CD4-positive, CD25-positive, alpha-beta regulatory T cell (primary cell): ENCODE measurements around the gene MELK. TPM values are rescaled to one million over a fixed set of nuclear protein-coding genes. Genes with fewer than 3 reads are reported as not detected.

Source experiments
- ATAC-seq, 2 donors: fragments of 150-1000 bp; cut with Tn5 transposase; one replicate each; pipeline ENCODE4 v1.10.0; 2021; ENCODE audit warnings: low read depth in 2 of 2, moderate number of reproducible peaks in 2 of 2, moderate library complexity in 1 of 2
- DNase-seq, 3 donors: peaks; one replicate each; pipeline versions ENCODE4 v3.0.0 to v3.0.0-alpha.2; 2012 to 2022; ENCODE audit warnings: mixed read lengths in 1 of 3
- H3K27ac ChIP-seq: one replicate; pipeline ENCODE4 v1.7.0; 2013; ENCODE audit warnings: mild to moderate bottlenecking, low read length; ENCODE audit not compliant: insufficient read depth, poor library complexity, severe bottlenecking
- H3K27me3 ChIP-seq: one replicate; pipeline ENCODE4 v1.7.0; 2013; ENCODE audit warnings: low read length; ENCODE audit not compliant: control insufficient read depth, insufficient read depth
- H3K36me3 ChIP-seq: one replicate; pipeline ENCODE4 v1.7.0; 2013; ENCODE audit warnings: mild to moderate bottlenecking, low read length, moderate library complexity; ENCODE audit not compliant: control insufficient read depth, insufficient read depth
- H3K4me1 ChIP-seq: 2 replicates; pipeline ENCODE4 v1.7.0; 2013; ENCODE audit warnings: mild to moderate bottlenecking, low read length; ENCODE audit not compliant: insufficient read depth, control insufficient read depth, poor library complexity, severe bottlenecking
- H3K4me3 ChIP-seq: one replicate; pipeline ENCODE4 v1.7.0; 2013; ENCODE audit warnings: low read depth, mild to moderate bottlenecking, low read length, moderate library complexity
- H3K9me3 ChIP-seq, 2 experiments: 1 replicate in 1 of 2; 2 replicates in 1 of 2; pipeline ENCODE4 v1.7.0; 2013; ENCODE audit warnings: low read length in 2 of 2, mild to moderate bottlenecking in 1 of 2, moderate library complexity in 1 of 2; ENCODE audit not compliant: control insufficient read depth in 2 of 2
- H3K27ac Mint-ChIP-seq, 3 donors: one replicate each; pipeline ENCODE4 v1.8.0; 2020 to 2022; ENCODE audit warnings: mild to moderate bottlenecking in 3 of 3, mixed read lengths in 3 of 3, moderate library complexity in 2 of 3
- H3K27me3 Mint-ChIP-seq: one replicate; pipeline ENCODE4 v1.8.0; 2022; ENCODE audit warnings: mild to moderate bottlenecking, mixed read lengths
- H3K36me3 Mint-ChIP-seq: one replicate; pipeline ENCODE4 v1.8.0; 2020; ENCODE audit warnings: mixed read lengths
- H3K4me1 Mint-ChIP-seq, 4 donors: one replicate each; pipeline ENCODE4 v1.8.0; 2020 to 2022; ENCODE audit warnings: mixed read lengths in 4 of 4, mild to moderate bottlenecking in 1 of 4
- H3K4me3 Mint-ChIP-seq, 4 donors: one replicate each; pipeline ENCODE4 v1.8.0; 2020 to 2022; ENCODE audit warnings: mild to moderate bottlenecking in 4 of 4, mixed read lengths in 4 of 4, moderate library complexity in 3 of 4
- H3K9me3 Mint-ChIP-seq, 7 donors: one replicate each; pipeline ENCODE4 v1.8.0; 2020 to 2022; ENCODE audit warnings: mixed read lengths in 7 of 7, mild to moderate bottlenecking in 3 of 7, moderate library complexity in 2 of 7
- polyA plus RNA-seq, 4 donors: library from polyadenylated mRNA; unstranded; fragments of 300-500 nt; fragmentation: Illumina TruSeq; gene quantifications; one replicate each; pipeline ENCODE4 v1.2.3, GENCODE V29; 2021
- total RNA-seq: library from RNA; stranded (reverse); gene quantifications from one replicate; pipeline ENCODE4 v1.2.3, GENCODE V29; 2022

Gene MELK
- total and polyA plus RNA-seq, 5 donors from 2014 or later: 0.90 to 5.5 (median 2.2) TPM

DNA sequence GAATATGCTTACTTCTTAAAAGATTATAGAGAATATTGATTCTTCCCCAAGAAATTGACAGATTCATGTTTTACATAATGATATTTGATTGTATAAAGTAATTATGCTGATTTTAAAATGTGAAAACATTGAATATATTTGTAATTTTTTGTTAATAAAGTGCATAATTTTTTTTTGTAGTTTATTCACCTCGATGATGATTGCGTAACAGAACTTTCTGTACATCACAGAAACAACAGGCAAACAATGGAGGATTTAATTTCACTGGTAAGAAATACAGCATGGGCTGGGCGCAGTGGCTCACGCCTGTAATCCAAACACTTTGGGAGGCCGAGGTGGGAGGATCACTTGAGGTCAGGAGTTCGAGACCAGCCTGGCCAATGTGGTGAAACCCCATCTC lies 70.1 kb downstream of the MELK start:
- H3K4me1 ChIP-seq: peaks cover 9% of the 10 kb centered on the region
- no peak overlapping the region for H3K27ac ChIP-seq
- Mint-ChIP-seq H3K27me3 (no peaks in the 10 kb centered on the region), H3K36me3 (no peaks in the 10 kb centered on the region), H3K4me3 (no peak overlapping the region), H3K4me1 (peaks cover 0 to 6% (median 3%) of the 10 kb centered on the region in 4 donors), H3K27ac (no peak overlapping the region), H3K9me3 (no peaks in the 10 kb centered on the region)
- no peaks in the 10 kb centered on the region for H3K27me3 ChIP-seq
- no peak for DNase-seq
- ATAC-seq: no peak
- H3K36me3 ChIP-seq: no peaks in the 10 kb centered on the region
- H3K9me3 ChIP-seq: no peaks in the 10 kb centered on the region
- H3K4me3 ChIP-seq: no peak overlapping the region

GRCh38 chr9:36656842-36657241 lies 84.1 kb downstream of the MELK start:
- Histone ChIP-seq H3K4me3 (no peak overlapping the region), H3K36me3 (no peaks in the 10 kb centered on the region), H3K9me3 (no peaks in the 10 kb centered on the region), H3K27me3 (no peaks in the 10 kb centered on the region), H3K4me1 (no peaks in the 10 kb centered on the region), H3K27ac (no peak overlapping the region)
- Mint-ChIP-seq H3K9me3 (peaks cover 0 to 8% (median 1%) of the 10 kb centered on the region in 7 donors), H3K4me3 (no peak overlapping the region), H3K27me3 (no peaks in the 10 kb centered on the region), H3K27ac (no peak overlapping the region), H3K4me1 (peaks cover 0 to 5% (median 0%) of the 10 kb centered on the region in 4 donors), H3K36me3 (peaks cover 3% of the 10 kb centered on the region)
- no peak for DNase-seq
- ATAC-seq: no peak

- no peak for ATAC-seq
- no peaks in the 10 kb centered on the region for H3K9me3 ChIP-seq
- H3K27ac Mint-ChIP-seq: no peak overlapping the region
- no peaks in the 10 kb centered on the region for H3K27me3 Mint-ChIP-seq
- H3K4me3 Mint-ChIP-seq: no peak overlapping the region
- no peaks in the 10 kb centered on the region for H3K4me1 ChIP-seq
- H3K36me3 ChIP-seq: no peaks in the 10 kb centered on the region
- H3K27ac ChIP-seq: no peak overlapping the region
- no peak for DNase-seq
- no peak overlapping the region for H3K4me3 ChIP-seq
- no peaks in the 10 kb centered on the region for H3K27me3 ChIP-seq
- H3K36me3 Mint-ChIP-seq: peaks cover 3% of the 10 kb centered on the region
- peaks cover 0 to 8% (median 2%) of the 10 kb centered on the region in 7 donors for H3K9me3 Mint-ChIP-seq
- peaks cover 0 to 5% (median 2%) of the 10 kb centered on the region in 4 donors for H3K4me1 Mint-ChIP-seq
Measured at GRCh38 chr9:36659500-36659899, 86.8 kb downstream of the MELK start.

GRCh38 chr9:36664806-36665205 lies 92.1 kb downstream of the MELK start:
- H3K36me3 ChIP-seq: no peaks in the 10 kb centered on the region
- ATAC-seq: no peak
- no peaks in the 10 kb centered on the region for H3K4me1 ChIP-seq
- no peak overlapping the region for H3K4me3 ChIP-seq
- H3K4me1 Mint-ChIP-seq: peaks cover 0 to 17% (median 13%) of the 10 kb centered on the region in 4 donors
- no peak overlapping the region for H3K27ac ChIP-seq
- H3K4me3 Mint-ChIP-seq: no peak overlapping the region
- no peak for DNase-seq
- no peaks in the 10 kb centered on the region for H3K9me3 ChIP-seq
- peaks cover 0 to 3% (median 0%) of the 10 kb centered on the region in 7 donors for H3K9me3 Mint-ChIP-seq
- H3K27ac Mint-ChIP-seq: no peak overlapping the region
- no peaks in the 10 kb centered on the region for H3K27me3 Mint-ChIP-seq
- no peaks in the 10 kb centered on the region for H3K36me3 Mint-ChIP-seq
- no peaks in the 10 kb centered on the region for H3K27me3 ChIP-seq

GRCh38 chr9:36665387-36665786 lies 92.7 kb downstream of the MELK start:
- no peak overlapping the region for H3K4me3 ChIP-seq
- Mint-ChIP-seq H3K36me3 (no peaks in the 10 kb centered on the region), H3K4me1 (peaks cover 0 to 17% (median 13%) of the 10 kb centered on the region in 4 donors), H3K27ac (no peak overlapping the region), H3K9me3 (peaks cover 0 to 3% (median 0%) of the 10 kb centered on the region in 7 donors), H3K4me3 (no peak overlapping the region), H3K27me3 (no peaks in the 10 kb centered on the region)
- DNase-seq (no peak), ATAC-seq (no peak)
- no peaks in the 10 kb centered on the region for H3K9me3 ChIP-seq
- H3K27ac ChIP-seq: no peak overlapping the region
- H3K4me1 ChIP-seq: no peaks in the 10 kb centered on the region
- no peaks in the 10 kb centered on the region for H3K36me3 ChIP-seq
- no peaks in the 10 kb centered on the region for H3K27me3 ChIP-seq

GRCh38 chr9:36665921-36666431 lies 93.3 kb downstream of the MELK start:
- Histone ChIP-seq H3K4me1 (no peaks in the 10 kb centered on the region), H3K27ac (no peak overlapping the region), H3K27me3 (no peaks in the 10 kb centered on the region), H3K4me3 (no peak overlapping the region), H3K36me3 (no peaks in the 10 kb centered on the region), H3K9me3 (no peaks in the 10 kb centered on the region)
- H3K9me3 Mint-ChIP-seq: peaks cover 0 to 3% (median 0%) of the 10 kb centered on the region in 7 donors
- no peaks in the 10 kb centered on the region for H3K27me3 Mint-ChIP-seq
- ATAC-seq (no peak), DNase-seq (peak in 1 of 3 donors; percentile 2)
- peak overlapping the region in 1 of 3 donors; percentile 28 for H3K27ac Mint-ChIP-seq
- no peak overlapping the region for H3K4me3 Mint-ChIP-seq
- H3K4me1 Mint-ChIP-seq: peaks cover 0 to 17% (median 13%) of the 10 kb centered on the region in 4 donors
- H3K36me3 Mint-ChIP-seq: no peaks in the 10 kb centered on the region

GRCh38 chr9:36671561-36671960 lies 98.9 kb downstream of the MELK start:
- Mint-ChIP-seq H3K9me3 (no peaks in the 10 kb centered on the region), H3K4me3 (no peak overlapping the region), H3K27me3 (no peaks in the 10 kb centered on the region), H3K4me1 (peaks cover 0 to 3% (median 3%) of the 10 kb centered on the region in 4 donors), H3K27ac (peak overlapping the region; percentile 1 to 17 (median 13)), H3K36me3 (no peaks in the 10 kb centered on the region)
- no peak overlapping the region for H3K27ac ChIP-seq
- H3K4me1 ChIP-seq: no peaks in the 10 kb centered on the region
- H3K9me3 ChIP-seq: no peaks in the 10 kb centered on the region
- DNase-seq: no peak
- no peaks in the 10 kb centered on the region for H3K27me3 ChIP-seq
- ATAC-seq: no peak
- no peaks in the 10 kb centered on the region for H3K36me3 ChIP-seq
- no peak overlapping the region for H3K4me3 ChIP-seq

- no peaks in the 10 kb centered on the region for H3K36me3 ChIP-seq
- DNase-seq: no peak
- H3K27ac ChIP-seq: no peak overlapping the region
- H3K9me3 ChIP-seq: no peaks in the 10 kb centered on the region
- no peak overlapping the region for H3K4me3 Mint-ChIP-seq
- ATAC-seq: no peak
- peaks cover 0 to 2% (median 0%) of the 10 kb centered on the region in 7 donors for H3K9me3 Mint-ChIP-seq
- no peak overlapping the region for H3K27ac Mint-ChIP-seq
- H3K4me3 ChIP-seq: no peak overlapping the region
- H3K36me3 Mint-ChIP-seq: no peaks in the 10 kb centered on the region
- no peaks in the 10 kb centered on the region for H3K27me3 Mint-ChIP-seq
- no peaks in the 10 kb centered on the region for H3K27me3 ChIP-seq
- no peaks in the 10 kb centered on the region for H3K4me1 ChIP-seq
- peaks cover 0 to 11% (median 1%) of the 10 kb centered on the region in 4 donors for H3K4me1 Mint-ChIP-seq
Measured at GRCh38 chr9:36676091-36676490, 103.4 kb downstream of the MELK start.
